ENCODE measurements around the gene SLX4IP. TPM values are rescaled to one million over a fixed set of nuclear protein-coding genes. Genes with fewer than 3 reads are reported as not detected.

Gene SLX4IP
- total and polyA plus RNA-seq, 2 donors (not counting 3 experiments of a cell fraction or from before 2014, with no cell fraction given) = 1.9 to 4.5 TPM

DNA sequence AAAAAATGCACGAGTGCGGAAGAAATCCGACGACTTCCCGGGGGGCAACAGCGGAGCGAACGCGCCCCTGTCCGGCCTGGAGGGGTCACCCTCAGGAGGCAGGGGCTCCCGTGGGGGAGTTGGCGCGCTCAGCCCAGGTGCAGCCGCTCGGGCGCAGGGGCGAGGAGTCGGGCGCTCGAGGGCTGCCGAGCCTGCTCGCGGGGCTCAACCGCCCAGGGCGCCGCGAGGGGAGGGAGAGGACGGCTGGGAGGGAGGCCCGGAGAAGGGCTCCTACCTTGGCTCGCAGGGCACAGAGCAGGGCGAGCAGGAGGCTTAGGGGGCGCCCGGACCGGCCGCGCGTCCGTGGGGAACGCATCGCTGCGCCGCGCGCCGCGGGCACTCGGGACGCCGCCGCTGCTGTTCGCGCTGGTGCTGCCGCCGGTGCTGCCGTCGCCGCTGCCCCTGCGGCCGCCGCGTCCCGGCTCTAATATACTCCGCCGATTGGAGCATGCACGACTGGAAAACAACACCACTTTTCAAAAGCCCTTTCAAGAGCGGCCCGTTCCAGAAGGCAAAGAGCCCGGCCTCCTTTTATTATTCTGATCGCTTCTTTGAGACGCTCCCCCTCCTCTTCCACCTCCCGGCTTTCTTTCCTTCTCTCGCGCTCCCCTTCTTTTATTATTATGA lies 238.2 kb downstream of the SLX4IP start:
- ChIA-PET POLR2A (interaction anchor here (1.3 kb wide), 1 partner anchor 594 kb away, joined by 3 read pairs; no protein-coding TSS in a partner anchor), CTCF (interaction anchor here (0.9 to 6.0 kb wide), 5 partner anchors 205 to 871 kb away, joined by 4 to 55 read pairs (median 7); no protein-coding TSS in a partner anchor)
- H3K4me1 ChIP-seq (ENCODE audit: control insufficient read depth, extremely low read depth, insufficient read depth, low read length) = peaks cover 33% of the 10 kb centered on the region
- H3K4me2 ChIP-seq (ENCODE audit: insufficient read depth, low read length) = peak overlapping the region; percentile 93
- H3K9me1 ChIP-seq (replicated peaks; ENCODE audit: control insufficient read depth, extremely low read depth, insufficient read depth, low read length) = no peaks in the 10 kb centered on the region
- intact Hi-C loops (cut with micrococcal nuclease) (loop anchor here (2.0 to 5.0 kb wide), 8 partner anchors 329 to 1379 kb away; no protein-coding TSS in a partner anchor), dilution Hi-C loops (cut with MboI; ENCODE audit: extremely low pct_ligation_motif_present, low sequenced_read_pairs) (no loop called here)
- peak overlapping the region; percentile 91 to 95 (median 94) for H3K4me3 ChIP-seq (replicated peaks in 1 of 3; ENCODE audit: insufficient read depth in 1 of 3, low read depth in 1 of 3, low read length in 3 of 3)
- H3K36me3 ChIP-seq (ENCODE audit: control insufficient read depth in 2 of 2, extremely low read depth in 1 of 2, insufficient read depth in 2 of 2, low read length in 2 of 2) = peaks cover under 1 to 3% of the 10 kb centered on the region in 2 experiments
- TF ChIP-seq POLR2AphosphoS5 (IDR thresholded peaks at IDR 0.05; ENCODE audit: insufficient read depth, low read depth, low read length) (no peak), GATA2 (IDR thresholded peaks at IDR 0.05; ENCODE audit: insufficient read depth, insufficient read length, low read depth, low read length) (no peak), EZH2 (IDR thresholded peaks at IDR 0.05; ENCODE audit: borderline replicate concordance, low read depth, low read length, severe bottlenecking) (no peak), JUN (IDR thresholded peaks at IDR 0.05; ENCODE audit: borderline replicate concordance, insufficient read depth, insufficient read length, low read depth) (no peak), MYC (IDR thresholded peaks at IDR 0.05; ENCODE audit: low read depth, low read length) (no peak), CTCF (IDR thresholded peaks at IDR 0.05; ENCODE audit: extremely low read depth in 1 of 2, insufficient read depth in 1 of 2, low read depth in 1 of 2, low read length in 2 of 2) (no peak), FOS (IDR thresholded peaks at IDR 0.05; ENCODE audit: borderline replicate concordance, insufficient read depth, low read length) (no peak), POLR2A (IDR thresholded peaks at IDR 0.05; ENCODE audit: low read depth, low read length) (no peak)
- TF ChIP-seq, protein P1, sequence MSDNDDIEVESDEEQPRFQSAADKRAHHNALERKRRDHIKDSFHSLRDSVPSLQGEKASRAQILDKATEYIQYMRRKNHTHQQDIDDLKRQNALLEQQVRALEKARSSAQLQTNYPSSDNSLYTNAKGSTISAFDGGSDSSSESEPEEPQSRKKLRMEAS (IDR thresholded peaks at IDR 0.05; ENCODE audit: insufficient read depth, insufficient read length) = no peak
- H3K27ac ChIP-seq (ENCODE audit: insufficient read depth, low read depth, low read length) = peak overlapping the region; percentile 92
- H3K27me3 ChIP-seq (ENCODE audit: control insufficient read depth in 2 of 2, insufficient read depth in 2 of 2, low read length in 2 of 2) = no peaks in the 10 kb centered on the region
- H3K9me3 ChIP-seq (replicated peaks; ENCODE audit: control insufficient read depth, insufficient read depth, low read length) = no peaks in the 10 kb centered on the region
- H4K20me1 ChIP-seq (replicated peaks; ENCODE audit: control insufficient read depth, extremely low read depth, insufficient read depth, low read length) = no peaks in the 10 kb centered on the region
- peak overlapping the region; percentile 53 for H2AFZ ChIP-seq (ENCODE audit: low read depth, low read length)
- H3K79me2 ChIP-seq (ENCODE audit: control insufficient read depth, insufficient read depth, low read length) = peaks cover 48% of the 10 kb centered on the region
- TSS peak; percentile 52 for BruUV-seq (replicated peaks)
- FAIRE-seq (no peak), DNase-seq (ENCODE audit: low read depth, low spot score) (peak; percentile 26)
- H3K9ac ChIP-seq (replicated peaks; ENCODE audit: extremely low read depth, insufficient read depth, low read length) = peak overlapping the region; percentile 92
